Panc1 (cell line): ENCODE measurements around the gene ZNF580.

Experiments used
- CTCF ChIP-seq: fragments of 450-650 bp; IDR thresholded peaks from 2 replicates; pipeline ENCODE4 v1.5.1; 2017; ENCODE audit warnings: mild to moderate bottlenecking
- POLR2AphosphoS5 ChIP-seq: IDR thresholded peaks from 2 replicates; pipeline ENCODE4 v1.6.1; 2012; ENCODE audit warnings: mild to moderate bottlenecking, low read depth, low read length, moderate library complexity
- TCF7L2 ChIP-seq: IDR thresholded peaks from 2 replicates; pipeline ENCODE4 v1.6.1; 2011; ENCODE audit warnings: mild to moderate bottlenecking, low read depth, low read length, inconsistent platforms

GRCh38 chr19:55684946-55685681 lies 44.3 kb downstream of the ZNF580 start:
- no peak for TF ChIP-seq TCF7L2
- TF ChIP-seq CTCF: no peak
- TF ChIP-seq POLR2AphosphoS5: no peak
